ENCODE measurements around the gene CCNI. TPM values are rescaled to one million over a fixed set of nuclear protein-coding genes. Genes with fewer than 3 reads are reported as not detected.

Gene CCNI
- total RNA-seq, 1 donor from 2014 or later = 206 TPM

DNA sequence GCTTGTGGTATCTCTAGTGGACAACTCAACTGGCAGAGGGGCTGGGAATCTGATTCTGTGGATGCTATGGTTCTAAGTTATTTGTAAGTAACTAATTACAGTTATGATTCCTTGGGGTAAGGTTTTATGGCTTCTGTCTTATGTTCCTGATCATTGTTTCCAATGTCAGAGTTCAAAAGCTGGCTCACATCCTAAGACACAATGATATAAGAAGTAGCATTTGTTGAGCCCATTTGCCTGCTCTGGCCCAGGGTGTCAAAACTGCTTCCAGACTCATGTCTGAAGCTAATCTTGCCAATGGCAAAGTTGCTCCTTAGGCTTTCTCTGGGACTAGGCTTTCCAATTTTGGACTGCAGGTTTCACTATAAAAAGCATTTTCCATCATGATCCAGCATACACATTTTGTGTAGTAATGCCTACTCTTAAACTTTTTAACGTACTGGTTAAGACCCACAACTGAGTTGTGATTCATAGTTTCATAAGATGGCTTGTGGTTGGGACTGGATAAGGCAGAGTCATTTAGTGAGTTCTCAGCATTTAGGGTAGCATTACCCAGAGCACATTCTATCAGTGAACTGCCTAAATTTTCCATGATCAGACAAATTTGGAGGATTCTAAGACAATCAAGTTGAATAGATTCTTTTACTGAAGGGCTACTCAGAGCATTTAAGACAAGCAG, 50.0 kb downstream of the CCNI start:
- no peak overlapping the region for H3K4me3 ChIP-seq
- no peaks in the 10 kb centered on the region for H3K9me3 ChIP-seq
- no peak for DNase-seq (ENCODE audit: extremely low spot score in 2 of 2)
- intact Hi-C loops (cut with DNase I) = no loop called here
- H3K27me3 ChIP-seq = no peaks in the 10 kb centered on the region
- H3K36me3 ChIP-seq = peaks cover 0 to 33% of the 10 kb centered on the region in 2 donors
- no peak overlapping the region for H3K27ac ChIP-seq
- no peak for TF ChIP-seq CTCF (IDR thresholded peaks at IDR 0.05)
- H3K4me1 ChIP-seq = peaks cover 15% of the 10 kb centered on the region

DNA sequence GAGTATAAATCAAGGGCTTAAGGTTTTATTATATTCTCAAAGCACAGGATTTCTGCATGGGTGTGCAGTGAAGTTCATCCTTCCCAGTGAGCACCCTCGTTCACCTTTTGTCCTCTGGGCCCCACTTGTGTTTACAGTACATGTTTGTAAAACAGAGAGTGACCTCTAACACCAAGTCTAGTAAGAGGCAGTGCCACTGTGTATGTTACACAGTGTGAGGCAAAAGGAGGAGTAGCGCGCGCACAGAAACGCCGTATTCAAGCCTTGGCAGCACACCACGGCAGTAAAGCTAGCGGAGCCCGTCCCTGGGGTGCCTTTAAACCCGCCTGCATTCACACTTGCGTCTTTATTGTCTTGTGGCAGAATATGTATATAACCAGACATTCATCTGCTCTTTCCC, 51.9 kb downstream of the CCNI start:
- no peaks in the 10 kb centered on the region for H3K27me3 ChIP-seq
- no peak overlapping the region for H3K27ac ChIP-seq
- peaks cover 0 to 47% of the 10 kb centered on the region in 2 donors for H3K36me3 ChIP-seq
- no peak for TF ChIP-seq CTCF (IDR thresholded peaks at IDR 0.05)
- TF ChIP-seq POLR2A (IDR thresholded peaks at IDR 0.05) = no peak
- no peak for TF ChIP-seq POLR2AphosphoS5 (IDR thresholded peaks at IDR 0.05; ENCODE audit: insufficient read depth in 1 of 2, low read depth in 1 of 2)
- no peak for DNase-seq (ENCODE audit: extremely low spot score in 2 of 2)
- no peaks in the 10 kb centered on the region for H3K9me3 ChIP-seq
- intact Hi-C loops (cut with DNase I) = no loop called here
- no peak overlapping the region for H3K4me3 ChIP-seq
- H3K4me1 ChIP-seq = peaks cover 15% of the 10 kb centered on the region

GRCh38 chr4:77022560-77023179, 53.1 kb downstream of the CCNI start:
- H3K27ac ChIP-seq = no peak overlapping the region
- TF ChIP-seq POLR2AphosphoS5 (IDR thresholded peaks at IDR 0.05; ENCODE audit: insufficient read depth in 1 of 2, low read depth in 1 of 2) (no peak), CTCF (IDR thresholded peaks at IDR 0.05) (no peak), POLR2A (IDR thresholded peaks at IDR 0.05) (no peak)

DNA sequence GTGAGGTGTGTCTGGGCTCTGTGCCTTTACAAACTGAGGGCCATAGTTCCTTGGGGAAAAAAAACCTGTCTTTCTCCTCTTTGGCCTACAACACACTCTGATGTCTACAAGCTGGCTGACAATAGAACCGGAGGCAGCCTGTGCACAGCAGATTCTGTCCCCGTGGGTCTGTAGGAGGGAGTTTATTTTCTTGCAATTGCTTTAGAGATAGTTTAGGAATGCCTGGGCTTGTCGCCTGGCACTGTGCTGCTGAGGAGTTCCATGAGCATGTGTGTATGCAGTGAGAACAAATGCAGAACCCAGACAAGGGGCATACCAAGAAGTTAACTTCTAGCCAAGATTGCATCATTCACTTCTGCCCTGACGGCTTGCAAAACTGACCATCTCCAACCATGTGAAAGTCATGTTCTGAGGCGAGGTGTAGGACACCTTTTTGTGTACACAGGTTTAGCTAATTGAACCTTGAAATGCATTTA, 54.1 kb downstream of the CCNI start:
- intact Hi-C loops (cut with DNase I) = no loop called here
- H3K36me3 ChIP-seq = peaks cover 0 to 46% of the 10 kb centered on the region in 2 donors
- H3K27me3 ChIP-seq = no peaks in the 10 kb centered on the region
- H3K9me3 ChIP-seq = no peaks in the 10 kb centered on the region
- peaks cover 15% of the 10 kb centered on the region for H3K4me1 ChIP-seq
- H3K4me3 ChIP-seq = no peak overlapping the region
- TF ChIP-seq CTCF (IDR thresholded peaks at IDR 0.05) (no peak), POLR2A (IDR thresholded peaks at IDR 0.05) (no peak), POLR2AphosphoS5 (IDR thresholded peaks at IDR 0.05; ENCODE audit: insufficient read depth in 1 of 2, low read depth in 1 of 2) (no peak)
- H3K27ac ChIP-seq = no peak overlapping the region
- no peak for DNase-seq (ENCODE audit: extremely low spot score in 2 of 2)

More at GRCh38 chr4:77022560-77023179, 53.1 kb downstream of the CCNI start:
- H3K4me1 ChIP-seq = peaks cover 15% of the 10 kb centered on the region
- H3K36me3 ChIP-seq = peaks cover 0 to 50% of the 10 kb centered on the region in 2 donors
- DNase-seq (ENCODE audit: extremely low spot score in 2 of 2) = no peak
- H3K4me3 ChIP-seq = no peak overlapping the region
- H3K27me3 ChIP-seq = no peaks in the 10 kb centered on the region
- intact Hi-C loops (cut with DNase I) = no loop called here
- H3K9me3 ChIP-seq = no peaks in the 10 kb centered on the region

DNA sequence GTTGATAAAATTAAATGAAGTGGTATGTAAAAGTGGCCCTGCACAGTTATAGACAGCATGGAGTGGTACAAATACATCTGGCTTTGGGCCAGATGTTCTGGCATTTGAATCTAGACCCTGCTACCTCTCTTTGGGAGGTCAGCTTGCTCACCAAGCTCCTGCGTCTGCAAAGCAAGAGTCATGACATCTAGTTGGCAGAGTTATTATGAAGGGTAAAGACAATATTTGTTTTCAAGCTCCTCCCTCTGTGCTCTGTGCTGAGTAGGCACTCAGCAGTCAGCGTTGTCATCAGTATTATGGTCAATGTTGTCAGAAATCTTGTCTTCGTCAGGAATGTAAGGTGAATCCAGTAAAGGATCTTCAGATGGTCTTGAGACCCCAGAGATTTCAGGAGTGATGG, 55.8 kb downstream of the CCNI start:
- no peaks in the 10 kb centered on the region for H3K9me3 ChIP-seq
- TF ChIP-seq CTCF (IDR thresholded peaks at IDR 0.05) (no peak), POLR2A (IDR thresholded peaks at IDR 0.05) (no peak), POLR2AphosphoS5 (IDR thresholded peaks at IDR 0.05; ENCODE audit: insufficient read depth in 1 of 2, low read depth in 1 of 2) (no peak)
- intact Hi-C loops (cut with DNase I) = no loop called here
- no peaks in the 10 kb centered on the region for H3K27me3 ChIP-seq
- H3K4me1 ChIP-seq = peaks cover 15% of the 10 kb centered on the region
- H3K4me3 ChIP-seq = no peak overlapping the region
- peaks cover 0 to 56% of the 10 kb centered on the region in 2 donors for H3K36me3 ChIP-seq
- DNase-seq (ENCODE audit: extremely low spot score in 2 of 2) = no peak
- H3K27ac ChIP-seq = no peak overlapping the region
